SK-N-SH treated with all-trans-retinoic acid at 6 μM for 48 hours (cell line): ENCODE measurements around the gene FAM53A.
"Not testable (repeated sequence)": the region's sequence is repeated elsewhere in the genome, so short reads cannot be mapped to it uniquely, and the experiment has no call there.

ENCODE experiments used
- ATAC-seq: fragments of 200-7000 bp; cut with Tn5 transposase; 3 replicates; pipeline ENCODE4 v1.9.1; 2020; ENCODE audit warnings: mild to moderate bottlenecking, moderate library complexity
- BACH2 ChIP-seq: fragments of 250-450 bp; sonication (Bioruptor Pico); IDR thresholded peaks from 2 replicates; pipeline ENCODE4 v1.9.0; 2021; ENCODE audit warnings: mild to moderate bottlenecking, borderline replicate concordance
- CSDC2 ChIP-seq: fragments of 250-450 bp; sonication (Bioruptor Pico); IDR thresholded peaks from 2 replicates; pipeline ENCODE4 v1.5.0; 2020; ENCODE audit warnings: mild to moderate bottlenecking, moderate library complexity
- ESRRG ChIP-seq: fragments of 250-450 bp; sonication (Bioruptor Pico); IDR thresholded peaks from 2 replicates; pipeline ENCODE4 v1.6.1; 2021; ENCODE audit warnings: mild to moderate bottlenecking
- GLIS3 ChIP-seq: fragments of 250-450 bp; sonication (Bioruptor Pico); IDR thresholded peaks from 2 replicates; pipeline ENCODE4 v1.5.0; 2020; ENCODE audit warnings: mild to moderate bottlenecking, moderate library complexity
- ISL1 ChIP-seq: fragments of 250-450 bp; sonication (Bioruptor Pico); IDR thresholded peaks from 2 replicates; pipeline ENCODE4 v2.1.2; 2022; ENCODE audit warnings: mild to moderate bottlenecking, moderate library complexity
- OSR1 ChIP-seq: fragments of 250-450 bp; sonication (Bioruptor Pico); IDR thresholded peaks from 2 replicates; pipeline ENCODE4 v1.8.0; 2022; ENCODE audit warnings: moderate library complexity, mild to moderate bottlenecking, inconsistent platforms
- RARB ChIP-seq: fragments of 250-450 bp; sonication (Bioruptor Pico); IDR thresholded peaks from 2 replicates; pipeline ENCODE4 v1.8.0; 2021; ENCODE audit warnings: mild to moderate bottlenecking, moderate library complexity
- SNAI2 ChIP-seq: fragments of 250-450 bp; sonication (Bioruptor Pico); IDR thresholded peaks from 2 replicates; pipeline ENCODE4 v1.5.0; 2020; ENCODE audit warnings: mild to moderate bottlenecking, moderate library complexity
- TCF4 ChIP-seq: fragments of 250-450 bp; sonication (Bioruptor Pico); IDR thresholded peaks from 2 replicates; pipeline ENCODE4 v1.8.0; 2021; ENCODE audit warnings: mild to moderate bottlenecking, moderate library complexity, borderline replicate concordance
- TOX ChIP-seq: fragments of 250-450 bp; sonication (Bioruptor Pico); IDR thresholded peaks from 2 replicates; pipeline ENCODE4 v1.8.0; 2021; ENCODE audit warnings: mild to moderate bottlenecking, moderate library complexity, borderline replicate concordance
- ZC3H10 ChIP-seq: fragments of 250-450 bp; sonication (Bioruptor Pico); IDR thresholded peaks from 2 replicates; pipeline ENCODE4 v1.5.1; 2021; ENCODE audit warnings: mild to moderate bottlenecking, moderate library complexity
- ZFP3 ChIP-seq: fragments of 250-450 bp; sonication (Bioruptor Pico); IDR thresholded peaks from 2 replicates; pipeline ENCODE4 v1.5.0; 2020; ENCODE audit warnings: mild to moderate bottlenecking, moderate library complexity
- ZFP30 ChIP-seq: fragments of 450-650 bp; formaldehyde crosslinking; IDR thresholded peaks from 2 replicates; pipeline ENCODE4 v1.5.0; 2022; ENCODE audit warnings: mild to moderate bottlenecking, moderate library complexity
- ZNF565 ChIP-seq: fragments of 450-650 bp; formaldehyde crosslinking; conservative IDR thresholded peaks from 2 replicates; pipeline ENCODE4 v1.5.0; 2020; ENCODE audit warnings: low read depth, mild to moderate bottlenecking, moderate library complexity
- ZNF70 ChIP-seq: fragments of 450-650 bp; formaldehyde crosslinking; IDR thresholded peaks from 2 replicates; pipeline ENCODE4 v1.5.0; 2020; ENCODE audit warnings: mild to moderate bottlenecking, moderate library complexity
- ZNF8 ChIP-seq: fragments of 450-650 bp; formaldehyde crosslinking; IDR thresholded peaks from 2 replicates; pipeline ENCODE4 v1.5.0; 2020; ENCODE audit warnings: mild to moderate bottlenecking, moderate library complexity
- TF ChIP-seq, protein P1 (sequence below): fragments of 250-450 bp; sonication (Bioruptor Pico); IDR thresholded peaks from 2 replicates; pipeline ENCODE4 v1.5.1; 2020; ENCODE audit warnings: low read depth, mild to moderate bottlenecking, moderate library complexity
- TF ChIP-seq, protein P2 (sequence below): fragments of 250-450 bp; sonication (Bioruptor Pico); IDR thresholded peaks from 2 replicates; pipeline ENCODE4 v1.8.0; 2020; ENCODE audit warnings: mild to moderate bottlenecking, moderate library complexity, borderline replicate concordance
- TF ChIP-seq, protein P3 (sequence below): fragments of 250-450 bp; sonication (Bioruptor Pico); IDR thresholded peaks from 2 replicates; pipeline ENCODE4 v1.5.0; 2020; ENCODE audit warnings: mild to moderate bottlenecking, moderate library complexity
- TF ChIP-seq, protein P4 (sequence below): fragments of 250-450 bp; sonication (Bioruptor Pico); IDR thresholded peaks from 2 replicates; pipeline ENCODE4 v1.8.0; 2021; ENCODE audit warnings: low read depth, mild to moderate bottlenecking, moderate library complexity, borderline replicate concordance

The FAM53A gene

DNA sequence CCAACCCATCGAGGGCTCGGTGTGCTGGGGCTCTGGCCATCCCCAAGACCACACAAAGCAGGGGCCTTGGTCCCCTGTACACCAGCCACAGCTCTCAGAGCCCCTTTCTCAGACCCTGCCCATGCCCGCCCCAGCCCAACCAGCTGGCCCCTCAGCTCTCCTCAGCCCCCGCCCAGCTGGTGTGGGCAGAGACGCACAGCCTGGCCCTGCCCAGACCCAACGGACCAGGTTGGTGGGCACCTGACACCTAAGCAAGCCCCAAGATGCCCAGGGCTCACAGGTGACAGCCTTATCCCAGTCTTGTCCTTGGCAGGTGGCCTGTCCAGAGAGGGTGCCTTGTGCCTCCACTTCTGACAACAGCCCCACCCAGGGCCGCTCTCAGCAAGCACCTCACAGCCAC lies 42.4 kb downstream of the FAM53A start:
- no peak for TF ChIP-seq ESRRG (CRISPR knock-in tag)
- no peak for TF ChIP-seq ZFP30
- TF ChIP-seq ISL1 (CRISPR knock-in tag) = no peak
- TF ChIP-seq ZFP3 (CRISPR knock-in tag) = no peak
- TF ChIP-seq, protein P1, sequence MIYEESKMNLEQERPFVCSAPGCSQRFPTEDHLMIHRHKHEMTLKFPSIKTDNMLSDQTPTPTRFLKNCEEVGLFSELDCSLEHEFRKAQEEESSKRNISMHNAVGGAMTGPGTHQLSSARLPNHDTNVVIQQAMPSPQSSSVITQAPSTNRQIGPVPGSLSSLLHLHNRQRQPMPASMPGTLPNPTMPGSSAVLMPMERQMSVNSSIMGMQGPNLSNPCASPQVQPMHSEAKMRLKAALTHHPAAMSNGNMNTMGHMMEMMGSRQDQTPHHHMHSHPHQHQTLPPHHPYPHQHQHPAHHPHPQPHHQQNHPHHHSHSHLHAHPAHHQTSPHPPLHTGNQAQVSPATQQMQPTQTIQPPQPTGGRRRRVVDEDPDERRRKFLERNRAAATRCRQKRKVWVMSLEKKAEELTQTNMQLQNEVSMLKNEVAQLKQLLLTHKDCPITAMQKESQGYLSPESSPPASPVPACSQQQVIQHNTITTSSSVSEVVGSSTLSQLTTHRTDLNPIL (CRISPR knock-in tag) = no peak
- TF ChIP-seq, protein P2, sequence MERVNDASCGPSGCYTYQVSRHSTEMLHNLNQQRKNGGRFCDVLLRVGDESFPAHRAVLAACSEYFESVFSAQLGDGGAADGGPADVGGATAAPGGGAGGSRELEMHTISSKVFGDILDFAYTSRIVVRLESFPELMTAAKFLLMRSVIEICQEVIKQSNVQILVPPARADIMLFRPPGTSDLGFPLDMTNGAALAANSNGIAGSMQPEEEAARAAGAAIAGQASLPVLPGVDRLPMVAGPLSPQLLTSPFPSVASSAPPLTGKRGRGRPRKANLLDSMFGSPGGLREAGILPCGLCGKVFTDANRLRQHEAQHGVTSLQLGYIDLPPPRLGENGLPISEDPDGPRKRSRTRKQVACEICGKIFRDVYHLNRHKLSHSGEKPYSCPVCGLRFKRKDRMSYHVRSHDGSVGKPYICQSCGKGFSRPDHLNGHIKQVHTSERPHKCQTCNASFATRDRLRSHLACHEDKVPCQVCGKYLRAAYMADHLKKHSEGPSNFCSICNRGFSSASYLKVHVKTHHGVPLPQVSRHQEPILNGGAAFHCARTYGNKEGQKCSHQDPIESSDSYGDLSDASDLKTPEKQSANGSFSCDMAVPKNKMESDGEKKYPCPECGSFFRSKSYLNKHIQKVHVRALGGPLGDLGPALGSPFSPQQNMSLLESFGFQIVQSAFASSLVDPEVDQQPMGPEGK = no peak
- TF ChIP-seq RARB = no peak
- no peak for TF ChIP-seq BACH2 (CRISPR knock-in tag)
- TF ChIP-seq CSDC2 (CRISPR knock-in tag) = no peak
- no peak for TF ChIP-seq ZNF70 (CRISPR knock-in tag)
- TF ChIP-seq ZNF565 = no peak
- no peak for ATAC-seq

DNA sequence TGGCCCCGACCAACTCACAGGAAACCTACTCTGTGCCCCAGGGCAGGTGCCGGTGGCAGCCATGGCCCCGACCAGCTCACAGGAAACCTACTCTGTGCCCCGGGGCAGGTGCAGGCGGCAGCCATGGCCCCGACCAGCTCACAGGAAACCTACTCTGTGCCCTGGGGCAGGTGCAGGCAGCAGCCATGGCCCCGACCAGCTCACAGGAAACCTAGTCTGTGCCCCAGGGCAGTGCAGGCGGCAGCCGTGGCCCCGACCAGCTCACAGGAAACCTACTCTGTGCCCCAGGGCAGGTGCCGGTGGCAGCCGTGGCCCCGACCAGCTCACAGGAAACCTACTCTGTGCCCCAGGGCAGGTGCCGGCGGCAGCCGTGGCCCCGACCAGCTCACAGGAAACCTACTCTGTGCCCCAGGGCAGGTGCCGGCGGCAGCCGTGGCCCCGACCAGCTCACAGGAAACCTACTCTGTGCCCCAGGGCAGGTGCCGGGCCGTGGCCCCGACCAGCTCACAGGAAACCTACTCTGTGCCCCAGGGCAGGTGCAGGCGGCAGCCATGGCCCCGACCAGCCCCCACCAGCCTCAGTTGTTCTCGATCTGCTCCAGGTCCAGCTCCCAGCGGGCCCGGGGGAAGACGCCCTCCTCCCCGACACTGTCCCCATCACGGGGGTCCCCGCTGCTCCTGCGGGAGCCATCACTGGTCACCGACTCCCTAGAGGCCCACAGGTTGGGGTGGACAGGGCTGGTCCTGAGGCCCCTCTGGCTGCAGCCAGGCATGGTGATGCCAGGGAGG lies 43.2 kb downstream of the FAM53A start:
- not testable (repeated sequence) for ATAC-seq

DNA sequence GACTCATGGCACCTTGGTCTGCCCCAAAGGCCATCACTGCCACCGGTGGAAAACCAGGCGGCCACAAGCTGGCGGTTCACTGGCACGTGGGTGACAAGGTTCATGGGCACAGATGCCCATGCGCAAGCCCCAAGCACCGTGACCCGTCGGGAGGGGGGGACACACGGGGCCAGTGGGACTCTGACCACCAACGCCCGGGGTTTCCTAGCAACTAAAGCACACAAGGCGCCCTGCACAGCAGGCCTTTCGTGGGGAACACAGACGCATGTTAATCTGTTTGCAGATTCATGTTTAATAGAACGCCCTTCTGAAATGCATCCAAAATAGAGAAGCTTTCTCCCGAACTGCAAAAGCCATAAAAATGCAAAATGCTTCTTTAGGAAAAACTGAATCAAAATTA lies 43.9 kb downstream of the FAM53A start:
- ATAC-seq = no peak

More for the DNA sequence above, 43.9 kb downstream of the FAM53A start:
- no peak for TF ChIP-seq ZFP30
- TF ChIP-seq GLIS3 (CRISPR knock-in tag) = no peak
- no peak for TF ChIP-seq OSR1 (CRISPR knock-in tag)
- TF ChIP-seq TOX (CRISPR knock-in tag) = no peak
- TF ChIP-seq, protein P1 (CRISPR knock-in tag) = no peak
- TF ChIP-seq RARB = no peak
- no peak for TF ChIP-seq ISL1 (CRISPR knock-in tag)
- TF ChIP-seq ZC3H10 (CRISPR knock-in tag) = no peak
- TF ChIP-seq BACH2 (CRISPR knock-in tag) = no peak
- TF ChIP-seq, protein P3, sequence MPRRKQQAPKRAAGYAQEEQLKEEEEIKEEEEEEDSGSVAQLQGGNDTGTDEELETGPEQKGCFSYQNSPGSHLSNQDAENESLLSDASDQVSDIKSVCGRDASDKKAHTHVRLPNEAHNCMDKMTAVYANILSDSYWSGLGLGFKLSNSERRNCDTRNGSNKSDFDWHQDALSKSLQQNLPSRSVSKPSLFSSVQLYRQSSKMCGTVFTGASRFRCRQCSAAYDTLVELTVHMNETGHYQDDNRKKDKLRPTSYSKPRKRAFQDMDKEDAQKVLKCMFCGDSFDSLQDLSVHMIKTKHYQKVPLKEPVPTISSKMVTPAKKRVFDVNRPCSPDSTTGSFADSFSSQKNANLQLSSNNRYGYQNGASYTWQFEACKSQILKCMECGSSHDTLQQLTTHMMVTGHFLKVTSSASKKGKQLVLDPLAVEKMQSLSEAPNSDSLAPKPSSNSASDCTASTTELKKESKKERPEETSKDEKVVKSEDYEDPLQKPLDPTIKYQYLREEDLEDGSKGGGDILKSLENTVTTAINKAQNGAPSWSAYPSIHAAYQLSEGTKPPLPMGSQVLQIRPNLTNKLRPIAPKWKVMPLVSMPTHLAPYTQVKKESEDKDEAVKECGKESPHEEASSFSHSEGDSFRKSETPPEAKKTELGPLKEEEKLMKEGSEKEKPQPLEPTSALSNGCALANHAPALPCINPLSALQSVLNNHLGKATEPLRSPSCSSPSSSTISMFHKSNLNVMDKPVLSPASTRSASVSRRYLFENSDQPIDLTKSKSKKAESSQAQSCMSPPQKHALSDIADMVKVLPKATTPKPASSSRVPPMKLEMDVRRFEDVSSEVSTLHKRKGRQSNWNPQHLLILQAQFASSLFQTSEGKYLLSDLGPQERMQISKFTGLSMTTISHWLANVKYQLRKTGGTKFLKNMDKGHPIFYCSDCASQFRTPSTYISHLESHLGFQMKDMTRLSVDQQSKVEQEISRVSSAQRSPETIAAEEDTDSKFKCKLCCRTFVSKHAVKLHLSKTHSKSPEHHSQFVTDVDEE (CRISPR knock-in tag) = no peak
- no peak for TF ChIP-seq ESRRG (CRISPR knock-in tag)
- no peak for TF ChIP-seq CSDC2 (CRISPR knock-in tag)
- TF ChIP-seq, protein P4, sequence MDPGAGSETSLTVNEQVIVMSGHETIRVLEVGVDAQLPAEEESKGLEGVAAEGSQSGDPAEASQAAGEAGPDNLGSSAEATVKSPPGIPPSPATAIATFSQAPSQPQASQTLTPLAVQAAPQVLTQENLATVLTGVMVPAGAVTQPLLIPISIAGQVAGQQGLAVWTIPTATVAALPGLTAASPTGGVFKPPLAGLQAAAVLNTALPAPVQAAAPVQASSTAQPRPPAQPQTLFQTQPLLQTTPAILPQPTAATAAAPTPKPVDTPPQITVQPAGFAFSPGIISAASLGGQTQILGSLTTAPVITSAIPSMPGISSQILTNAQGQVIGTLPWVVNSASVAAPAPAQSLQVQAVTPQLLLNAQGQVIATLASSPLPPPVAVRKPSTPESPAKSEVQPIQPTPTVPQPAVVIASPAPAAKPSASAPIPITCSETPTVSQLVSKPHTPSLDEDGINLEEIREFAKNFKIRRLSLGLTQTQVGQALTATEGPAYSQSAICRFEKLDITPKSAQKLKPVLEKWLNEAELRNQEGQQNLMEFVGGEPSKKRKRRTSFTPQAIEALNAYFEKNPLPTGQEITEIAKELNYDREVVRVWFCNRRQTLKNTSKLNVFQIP (CRISPR knock-in tag) = no peak
- TF ChIP-seq ZNF565 = no peak
- no peak for TF ChIP-seq ZNF70 (CRISPR knock-in tag)
- TF ChIP-seq TCF4 (CRISPR knock-in tag) = no peak
- TF ChIP-seq SNAI2 (CRISPR knock-in tag) = no peak
- TF ChIP-seq ZNF8 (CRISPR knock-in tag) = no peak
